Tibial artery (tissue), 4 donors: Measurements from ENCODE around the gene FOXL1.

Experiments used
- DNase-seq, 2 donors: peaks; one replicate each; pipeline ENCODE4 v3.0.0-alpha.2; 2019
- H3K27ac ChIP-seq, 2 donors: fragments of 200-600 bp; sonication (generic) in 1 of 2; 1 replicate in 1 of 2; 2 replicates in 1 of 2; pipeline ENCODE4 v1.5.1; 2018 to 2019; ENCODE audit warnings: mild to moderate bottlenecking in 1 of 2
- H3K27me3 ChIP-seq, 2 donors: fragments of 200-600 bp; sonication (generic) in 1 of 2; one replicate each; pipeline versions ENCODE4 v1.5.1 to v1.6.0; 2016 to 2019
- H3K36me3 ChIP-seq, 3 donors: fragments of 200-600 bp; sonication (generic) in 2 of 3; one replicate each; pipeline ENCODE4 v1.5.1; 2016 to 2019; ENCODE audit warnings: mild to moderate bottlenecking in 2 of 3
- H3K4me1 ChIP-seq, 4 donors: fragments of 200-600 bp; sonication (generic) in 2 of 4; 1 replicate in 3 of 4; 2 replicates in 1 of 4; pipeline ENCODE4 v1.5.1; 2016 to 2019
- H3K4me3 ChIP-seq, 2 donors: fragments of 200-600 bp; sonication (generic) in 1 of 2; 1 replicate in 1 of 2; 2 replicates in 1 of 2; pipeline ENCODE4 v1.5.1; 2018 to 2019; ENCODE audit warnings: mild to moderate bottlenecking in 2 of 2
- H3K9me3 ChIP-seq, 3 donors: fragments of 200-600 bp; sonication (generic) in 1 of 3; one replicate each; pipeline ENCODE4 v1.5.1; 2016 to 2019
- CTCF ChIP-seq, 2 experiments: fragments of 200-600 bp in 1 of 2; fragments of 450-650 bp in 1 of 2; IDR thresholded peaks; one replicate each; pipeline ENCODE4 v1.5.1; 2017 to 2019; ENCODE audit warnings: antibody characterized with exemption in 2 of 2, mild to moderate bottlenecking in 1 of 2, moderate library complexity in 1 of 2
- intact Hi-C: fragments of 100-400 bp; cut with DNase I; formaldehyde crosslinking; loops from one replicate; pipeline ENCODE4 v1.15.0; 2023; ENCODE audit warnings: low total_unique reads

Gene FOXL1

GRCh38 chr16:86566966-86567700 is 11.2 kb upstream of the FOXL1 start:
- H3K27me3 ChIP-seq: no peaks in the 10 kb centered on the region
- H3K9me3 ChIP-seq: no peaks in the 10 kb centered on the region
- peak overlapping the region; percentile 81 to 86 for H3K4me3 ChIP-seq
- peak in 1 of 2 donors; percentile 83 for DNase-seq
- peak overlapping the region; percentile 95 to 97 for H3K27ac ChIP-seq
- H3K36me3 ChIP-seq: peaks cover 0 to 5% (median 0%) of the 10 kb centered on the region in 3 donors
- intact Hi-C loops: loop anchor here (2.0 kb wide), 1 partner anchor 494 kb away; no protein-coding TSS in a partner anchor
- H3K4me1 ChIP-seq: peaks cover 0 to 22% (median 14%) of the 10 kb centered on the region in 4 donors
- no peak for TF ChIP-seq CTCF (IDR thresholded peaks at IDR 0.05)

GRCh38 chr16:86567701-86568581 is 10.4 kb upstream of the FOXL1 start:
- Histone ChIP-seq H3K9me3 (no peaks in the 10 kb centered on the region), H3K27me3 (no peaks in the 10 kb centered on the region), H3K4me3 (peak overlapping the region; percentile 81 to 86), H3K27ac (peak overlapping the region; percentile 95 to 97), H3K4me1 (peaks cover 0 to 30% (median 21%) of the 10 kb centered on the region in 4 donors), H3K36me3 (peaks cover 0 to 5% (median 0%) of the 10 kb centered on the region in 3 donors)
- TF ChIP-seq CTCF (IDR thresholded peaks at IDR 0.05): peak in 1 of 2 experiments; percentile 9
- intact Hi-C loops: loop anchor here (2.0 kb wide), 1 partner anchor 493 kb away; no protein-coding TSS in a partner anchor
- peak in 1 of 2 donors; percentile 71 for DNase-seq

- no peaks in the 10 kb centered on the region for H3K9me3 ChIP-seq
- intact Hi-C loops: no loop called here
- H3K4me1 ChIP-seq: peaks cover 0 to 39% (median 27%) of the 10 kb centered on the region in 4 donors
- peak overlapping the region; percentile 81 to 86 for H3K4me3 ChIP-seq
- H3K36me3 ChIP-seq: peaks cover 0 to 5% (median 0%) of the 10 kb centered on the region in 3 donors
- no peak for TF ChIP-seq CTCF (IDR thresholded peaks at IDR 0.05)
- peak in 1 of 2 donors; percentile 65 for DNase-seq
- H3K27ac ChIP-seq: peak overlapping the region; percentile 95 to 97
- H3K27me3 ChIP-seq: no peaks in the 10 kb centered on the region
Observed at GRCh38 chr16:86568677-86569623, 9.4 kb upstream of the FOXL1 start.

- peaks cover 0 to 5% (median 0%) of the 10 kb centered on the region in 3 donors for H3K36me3 ChIP-seq
- intact Hi-C loops: no loop called here
- peaks cover 0 to 39% (median 34%) of the 10 kb centered on the region in 4 donors for H3K4me1 ChIP-seq
- H3K27me3 ChIP-seq: no peaks in the 10 kb centered on the region
- peak overlapping the region; percentile 95 to 97 for H3K27ac ChIP-seq
- H3K4me3 ChIP-seq: peak overlapping the region; percentile 81 to 86
- no peak for TF ChIP-seq CTCF (IDR thresholded peaks at IDR 0.05)
- DNase-seq: peak in 1 of 2 donors; percentile 19
- H3K9me3 ChIP-seq: no peaks in the 10 kb centered on the region
Observed at GRCh38 chr16:86569701-86570447, 8.5 kb upstream of the FOXL1 start.
